HTERT RPE-1 (cell line): Measurements from ENCODE around the gene INIP.
"Not testable (repeated sequence)": the region's sequence is repeated elsewhere in the genome, so short reads cannot be mapped to it uniquely, and the experiment has no call there.

Experiments used
- in situ Hi-C: fragments of 300-500 bp; cut with MboI; formaldehyde crosslinking; loops from 4 replicates; pipeline ENCODE4 v1.14.3; 2020; ENCODE audit warnings: low sequenced_read_pairs

Gene INIP

GRCh38 chr9:112743216-112743836 is 25.4 kb upstream of the INIP start:
- in situ Hi-C loops = no loop called here

GRCh38 chr9:112734892-112735291 is 17.0 kb upstream of the INIP start:
- in situ Hi-C loops = no loop called here

GRCh38 chr9:112731971-112732370 is 14.1 kb upstream of the INIP start:
- in situ Hi-C loops = no loop called here

GRCh38 chr9:112728401-112728800 is 10.5 kb upstream of the INIP start:
- in situ Hi-C loops = no loop called here

GRCh38 chr9:112726428-112726827 is 8.5 kb upstream of the INIP start:
- in situ Hi-C loops = no loop called here

- in situ Hi-C loops = no loop called here
Observed at GRCh38 chr9:112725961-112726360, 8.0 kb upstream of the INIP start.

- in situ Hi-C loops = not testable (repeated sequence)
Observed at GRCh38 chr9:112722749-112723148, 4.8 kb upstream of the INIP start.

- in situ Hi-C loops = no loop called here
Observed at GRCh38 chr9:112720113-112720780, 2.3 kb upstream of the INIP start.

GRCh38 chr9:112719696-112720095 is 1.8 kb upstream of the INIP start:
- in situ Hi-C loops = no loop called here

GRCh38 chr9:112719241-112719691 is 1.3 kb upstream of the INIP start:
- in situ Hi-C loops = no loop called here

GRCh38 chr9:112712678-112713077 is 5.2 kb downstream of the INIP start:
- in situ Hi-C loops = no loop called here

- in situ Hi-C loops = no loop called here
Observed at GRCh38 chr9:112711050-112711689, 6.7 kb downstream of the INIP start.

- in situ Hi-C loops = no loop called here
Observed at GRCh38 chr9:112705768-112706427, 12.0 kb downstream of the INIP start.

- in situ Hi-C loops = no loop called here
Observed at GRCh38 chr9:112703304-112703703, 14.6 kb downstream of the INIP start.

GRCh38 chr9:112700085-112700484 is 17.8 kb downstream of the INIP start:
- in situ Hi-C loops = no loop called here

GRCh38 chr9:112699230-112699629 is 18.7 kb downstream of the INIP start:
- in situ Hi-C loops = no loop called here

- in situ Hi-C loops = no loop called here
Observed at GRCh38 chr9:112696461-112696860, 21.5 kb downstream of the INIP start.

- in situ Hi-C loops = no loop called here
Observed at GRCh38 chr9:112694706-112695555, 23.0 kb downstream of the INIP start.

- in situ Hi-C loops = no loop called here
Observed at GRCh38 chr9:112689161-112689740, 28.7 kb downstream of the INIP start.

- in situ Hi-C loops = no loop called here
Observed at GRCh38 chr9:112680731-112681402, 37.0 kb downstream of the INIP start.
